Left ventricle myocardium inferior (tissue), 1 donor: ENCODE measurements around the gene HUS1B. TPM values are rescaled to one million over a fixed set of nuclear protein-coding genes. Genes with fewer than 3 reads are reported as not detected.
A peak's percentile ranks its signal among the peaks of the same experiment; 100 is the strongest.

Source experiments
- DNase-seq: peaks from one replicate; pipeline ENCODE4 v3.0.0-alpha.2; 2020
- H3K27ac ChIP-seq: fragments of 200-600 bp; replicated peaks from 2 replicates; pipeline ENCODE4 v1.8.0; 2021
- H3K27me3 ChIP-seq: fragments of 200-600 bp; 2 replicates; pipeline ENCODE4 v1.8.0; 2021; ENCODE audit warnings: low read depth
- H3K36me3 ChIP-seq: fragments of 200-600 bp; 2 replicates; pipeline ENCODE4 v1.8.0; 2021
- H3K4me1 ChIP-seq: fragments of 200-600 bp; 2 replicates; pipeline ENCODE4 v1.8.0; 2021
- H3K4me3 ChIP-seq: fragments of 200-600 bp; 2 replicates; pipeline ENCODE4 v1.8.0; 2021; ENCODE audit warnings: mild to moderate bottlenecking, moderate library complexity
- H3K9me3 ChIP-seq: fragments of 200-600 bp; replicated peaks from 2 replicates; pipeline ENCODE4 v1.8.0; 2021
- CTCF ChIP-seq: fragments of 200-600 bp; IDR thresholded peaks from 2 replicates; pipeline ENCODE4 v1.8.0; 2021; ENCODE audit warnings: antibody characterized with exemption, mild to moderate bottlenecking, borderline replicate concordance
- intact Hi-C: fragments of 100-400 bp; cut with micrococcal nuclease; formaldehyde crosslinking; loops from one replicate; pipeline ENCODE4 v1.11.0; 2022
- total RNA-seq: library from RNA; stranded (reverse); fragmentation: NEBNext Ultra II Directional; extraction: Animal tissue kit (Norgen Biotek cat#: 25700); gene quantifications from one replicate; pipeline ENCODE4 v1.2.1, GENCODE V29; 2021
- donor health status: DM: no; HTN: yes; CAD: no; lungs with severe emphysema.

Gene HUS1B
- total RNA-seq, 1 donor from 2014 or later, result not detected

GRCh38 chr6:633611-634010 lies 23.3 kb downstream of the HUS1B start:
- Histone ChIP-seq H3K36me3 (peaks cover 37% of the 10 kb centered on the region), H3K4me3 (no peak overlapping the region), H3K9me3 (no peaks in the 10 kb centered on the region), H3K27ac (no peak overlapping the region), H3K4me1 (no peaks in the 10 kb centered on the region), H3K27me3 (no peaks in the 10 kb centered on the region)
- intact Hi-C loops, result no loop called here
- no peak for DNase-seq
- TF ChIP-seq CTCF, result no peak

GRCh38 chr6:628766-629165 lies 28.1 kb downstream of the HUS1B start:
- H3K27ac ChIP-seq, result no peak overlapping the region
- no peaks in the 10 kb centered on the region for H3K27me3 ChIP-seq
- TF ChIP-seq CTCF, result no peak
- peaks cover 16% of the 10 kb centered on the region for H3K36me3 ChIP-seq
- no peaks in the 10 kb centered on the region for H3K9me3 ChIP-seq
- no peaks in the 10 kb centered on the region for H3K4me1 ChIP-seq
- DNase-seq, result no peak
- no peak overlapping the region for H3K4me3 ChIP-seq
- intact Hi-C loops, result no loop called here

- no peak for TF ChIP-seq CTCF
- Histone ChIP-seq H3K27ac (no peak overlapping the region), H3K27me3 (no peaks in the 10 kb centered on the region), H3K9me3 (no peaks in the 10 kb centered on the region), H3K36me3 (peaks cover 12% of the 10 kb centered on the region), H3K4me1 (no peaks in the 10 kb centered on the region), H3K4me3 (no peak overlapping the region)
- intact Hi-C loops, result no loop called here
- DNase-seq, result no peak
These were observed 30.7 kb downstream of the HUS1B start for GRCh38 chr6:626236-626635.

- H3K27me3 ChIP-seq, result no peaks in the 10 kb centered on the region
- H3K36me3 ChIP-seq, result peaks cover 2% of the 10 kb centered on the region
- TF ChIP-seq CTCF, result peak; percentile 50
- DNase-seq, result no peak
- H3K9me3 ChIP-seq, result no peaks in the 10 kb centered on the region
- intact Hi-C loops, result no loop called here
- H3K27ac ChIP-seq, result no peak overlapping the region
- no peak overlapping the region for H3K4me3 ChIP-seq
- no peaks in the 10 kb centered on the region for H3K4me1 ChIP-seq
These were observed 31.9 kb downstream of the HUS1B start for GRCh38 chr6:624979-625378.

- H3K4me3 ChIP-seq, result no peak overlapping the region
- H3K4me1 ChIP-seq, result no peaks in the 10 kb centered on the region
- intact Hi-C loops, result no loop called here
- H3K9me3 ChIP-seq, result no peaks in the 10 kb centered on the region
- no peaks in the 10 kb centered on the region for H3K27me3 ChIP-seq
- TF ChIP-seq CTCF, result no peak
- no peak for DNase-seq
- H3K36me3 ChIP-seq, result peaks cover 10% of the 10 kb centered on the region
- H3K27ac ChIP-seq, result no peak overlapping the region
These were observed 34.4 kb downstream of the HUS1B start for GRCh38 chr6:622462-622861.

GRCh38 chr6:621931-622330 lies 35.0 kb downstream of the HUS1B start:
- Histone ChIP-seq H3K27me3 (no peaks in the 10 kb centered on the region), H3K27ac (no peak overlapping the region)

More at GRCh38 chr6:621931-622330, 35.0 kb downstream of the HUS1B start:
- H3K9me3 ChIP-seq, result no peaks in the 10 kb centered on the region
- intact Hi-C loops, result no loop called here
- no peaks in the 10 kb centered on the region for H3K4me1 ChIP-seq
- H3K36me3 ChIP-seq, result peaks cover 16% of the 10 kb centered on the region
- no peak for DNase-seq
- no peak overlapping the region for H3K4me3 ChIP-seq
- no peak for TF ChIP-seq CTCF
